ENCODE measurements around the gene AGBL5. TPM values are rescaled to one million over a fixed set of nuclear protein-coding genes. Genes with fewer than 3 reads are reported as not detected.
A peak's percentile ranks its signal among the peaks of the same experiment; 100 is the strongest.

AGBL5 gene
- total and polyA plus RNA-seq, 9 of the 15 experiments (the other 6 are each of a cell fraction or from before 2014, with no cell fraction given) = 3.3 to 52.7 (median 26.2) TPM

- peak; percentile 60 for TF ChIP-seq MYC (IDR thresholded peaks at IDR 0.05; ENCODE audit: low read depth, low read length)
- TF ChIP-seq MYC (CRISPR knock-in tag; IDR thresholded peaks at IDR 0.05; ENCODE audit: borderline replicate concordance, low read depth) = no peak
- TF ChIP-seq HMGXB4 (CRISPR knock-in tag; IDR thresholded peaks at IDR 0.05) = no peak
- TF ChIP-seq NFYB (IDR thresholded peaks at IDR 0.05; ENCODE audit: extremely low read depth, insufficient read length) = no peak
- TF ChIP-seq ATF6 (CRISPR knock-in tag; IDR thresholded peaks at IDR 0.05) = no peak
- no peak for TF ChIP-seq ZNF586 (CRISPR knock-in tag; conservative IDR thresholded peaks at IDR 0.05)
- peak in 1 of 2 experiments; percentile 24; a peak in 1 of 4 replicates for TF ChIP-seq SIX5 (IDR thresholded peaks at IDR 0.05; ENCODE audit: borderline replicate concordance in 1 of 2, insufficient read depth in 1 of 2, low read depth in 1 of 2, low read length in 2 of 2)
- TF ChIP-seq ARID3A (IDR thresholded peaks at IDR 0.05; ENCODE audit: borderline replicate concordance, low read depth, low read length) = no peak
- TF ChIP-seq DEAF1 (CRISPR knock-in tag; IDR thresholded peaks at IDR 0.05) = peak; percentile 54
- peak; percentile 78 for TF ChIP-seq HCFC1 (IDR thresholded peaks at IDR 0.05; ENCODE audit: low read depth, low read length)
- TF ChIP-seq ELK3 (CRISPR knock-in tag; IDR thresholded peaks at IDR 0.05) = no peak
- peak; percentile 80; the same call in 1 of the 2 replicates for TF ChIP-seq POLR2AphosphoS5 (IDR thresholded peaks at IDR 0.05; ENCODE audit: control insufficient read depth, insufficient read depth, low read depth, low read length)
- TF ChIP-seq ZNF395 (CRISPR knock-in tag; IDR thresholded peaks at IDR 0.05) = no peak
- TF ChIP-seq MECOM (CRISPR knock-in tag; IDR thresholded peaks at IDR 0.05) = no peak
These were observed 20.0 kb downstream of the AGBL5 start, which contains the start of gene OST4 (continued) for GRCh38 chr2:27071277-27071989.
